Loucy (cell line): ENCODE data around the gene TCP1.

Source experiments
- H2AFZ ChIP-seq: fragments of 200-600 bp; sonication (generic); 2 replicates; pipeline ENCODE4 v1.6.0; 2016; ENCODE audit warnings: antibody characterized with exemption, mild to moderate bottlenecking, low read length, moderate library complexity
- H3F3A ChIP-seq: fragments of 200-600 bp; 2 replicates; pipeline ENCODE4 v1.6.0; 2016; ENCODE audit warnings: antibody characterized with exemption, low read depth, mild to moderate bottlenecking
- H3K27me3 ChIP-seq: fragments of 200-600 bp; sonication (generic); 2 replicates; pipeline ENCODE4 v1.6.1; 2014; ENCODE audit warnings: low read length, mild to moderate bottlenecking; ENCODE audit not compliant: insufficient read depth, poor library complexity, severe bottlenecking
- H3K36me3 ChIP-seq: fragments of 200-600 bp; sonication (generic); 2 replicates; pipeline ENCODE4 v1.6.1; 2016; ENCODE audit warnings: low read length; ENCODE audit not compliant: insufficient read depth
- H3K4me1 ChIP-seq: fragments of 200-600 bp; sonication (generic); 2 replicates; pipeline ENCODE4 v1.5.1; 2014; ENCODE audit warnings: low read length, mild to moderate bottlenecking; ENCODE audit not compliant: insufficient read depth, poor library complexity, severe bottlenecking
- H3K4me2 ChIP-seq: fragments of 200-600 bp; sonication (generic); 2 replicates; pipeline ENCODE4 v1.6.0; 2014; ENCODE audit warnings: antibody characterized with exemption, low read length, low read depth, mild to moderate bottlenecking; ENCODE audit not compliant: poor library complexity, severe bottlenecking
- H3K4me3 ChIP-seq: fragments of 200-600 bp; sonication (generic); 2 replicates; pipeline ENCODE4 v1.5.1; 2014; ENCODE audit warnings: low read length, mild to moderate bottlenecking, mixed read lengths; ENCODE audit not compliant: poor library complexity, severe bottlenecking
- H3K79me2 ChIP-seq: fragments of 200-600 bp; sonication (generic); 2 replicates; pipeline ENCODE4 v1.6.1; 2014; ENCODE audit warnings: low read length; ENCODE audit not compliant: insufficient read depth
- H3K9ac ChIP-seq: fragments of 200-600 bp; sonication (generic); 2 replicates; pipeline ENCODE4 v1.6.0; 2014; ENCODE audit warnings: mild to moderate bottlenecking, low read depth, low read length, moderate library complexity; ENCODE audit not compliant: poor library complexity, severe bottlenecking
- H3K9me2 ChIP-seq: fragments of 200-600 bp; sonication (generic); replicated peaks from 2 replicates; pipeline ENCODE4 v1.6.1; 2016; ENCODE audit warnings: low read depth, low read length, mixed read lengths
- H3K9me3 ChIP-seq: fragments of 200-600 bp; sonication (generic); 2 replicates; pipeline ENCODE4 v1.6.1; 2014; ENCODE audit warnings: mild to moderate bottlenecking, antibody characterized with exemption, low read length, low read depth; ENCODE audit not compliant: insufficient read depth
- H4K20me1 ChIP-seq: fragments of 200-600 bp; sonication (generic); 2 replicates; pipeline ENCODE4 v1.6.0; 2014; ENCODE audit warnings: antibody characterized with exemption, low read length, mild to moderate bottlenecking; ENCODE audit not compliant: insufficient read depth, poor library complexity, severe bottlenecking
- CTCF ChIP-seq: fragments of 200-600 bp; sonication (generic); conservative IDR thresholded peaks from 2 replicates; pipeline ENCODE4 v1.5.1; 2014; ENCODE audit warnings: mild to moderate bottlenecking, antibody characterized with exemption, low read length
- EZH2phosphoT487 ChIP-seq: fragments of 200-600 bp; IDR thresholded peaks from 2 replicates; pipeline ENCODE4 v1.6.1; 2018; ENCODE audit warnings: antibody characterized with exemption, mild to moderate bottlenecking, moderate library complexity, borderline replicate concordance

Gene TCP1

GRCh38 chr6:159761129-159761872 is 28.1 kb downstream of the TCP1 start:
- peak overlapping the region; percentile 96 for H3K9ac ChIP-seq
- H3K36me3 ChIP-seq = peaks cover 25% of the 10 kb centered on the region; the same call in 1 of the 2 replicates

GRCh38 chr6:159760602-159761057 is 28.8 kb downstream of the TCP1 start:
- Histone ChIP-seq H3K79me2 (peaks cover 47% of the 10 kb centered on the region), H3K27me3 (no peaks in the 10 kb centered on the region), H3K4me2 (peak overlapping the region; percentile 97), H3K4me1 (peaks cover 17% of the 10 kb centered on the region), H3K4me3 (peak overlapping the region; percentile 94), H3F3A (no peaks in the 10 kb centered on the region), H3K9ac (peak overlapping the region; percentile 96), H4K20me1 (peaks cover 1% of the 10 kb centered on the region), H3K9me2 (no peaks in the 10 kb centered on the region), H2AFZ (no peak overlapping the region), H3K36me3 (peaks cover 31% of the 10 kb centered on the region; the same call in 1 of the 2 replicates), H3K9me3 (no peaks in the 10 kb centered on the region)
- TF ChIP-seq EZH2phosphoT487 = no peak
- TF ChIP-seq CTCF = no peak

More at GRCh38 chr6:159761129-159761872, 28.1 kb downstream of the TCP1 start:
- Histone ChIP-seq H3K9me3 (no peaks in the 10 kb centered on the region), H3K4me2 (peak overlapping the region; percentile 97), H3K4me3 (peak overlapping the region; percentile 94), H3F3A (no peaks in the 10 kb centered on the region), H4K20me1 (peaks cover 5% of the 10 kb centered on the region), H3K9me2 (no peaks in the 10 kb centered on the region), H3K4me1 (peaks cover 21% of the 10 kb centered on the region), H2AFZ (peak overlapping the region; percentile 93), H3K79me2 (peaks cover 54% of the 10 kb centered on the region), H3K27me3 (no peaks in the 10 kb centered on the region)
- TF ChIP-seq CTCF (no peak), EZH2phosphoT487 (no peak)

- no peaks in the 10 kb centered on the region for H3K27me3 ChIP-seq
- H3K79me2 ChIP-seq = peaks cover 37% of the 10 kb centered on the region
- no peak for TF ChIP-seq EZH2phosphoT487
- no peak for TF ChIP-seq CTCF
- H3K9me2 ChIP-seq = no peaks in the 10 kb centered on the region
- H3K4me2 ChIP-seq = no peak overlapping the region
- H3K4me1 ChIP-seq = peaks cover 16% of the 10 kb centered on the region
- H4K20me1 ChIP-seq = no peaks in the 10 kb centered on the region
- H3K4me3 ChIP-seq = no peak overlapping the region
- H3K36me3 ChIP-seq = peaks cover 37% of the 10 kb centered on the region; the same call in 1 of the 2 replicates
- no peaks in the 10 kb centered on the region for H3F3A ChIP-seq
- no peaks in the 10 kb centered on the region for H3K9me3 ChIP-seq
- H2AFZ ChIP-seq = no peak overlapping the region
- no peak overlapping the region for H3K9ac ChIP-seq
Measured at GRCh38 chr6:159759645-159760044, 29.8 kb downstream of the TCP1 start.
